ENCODE measurements around the gene APOC3.

DNA sequence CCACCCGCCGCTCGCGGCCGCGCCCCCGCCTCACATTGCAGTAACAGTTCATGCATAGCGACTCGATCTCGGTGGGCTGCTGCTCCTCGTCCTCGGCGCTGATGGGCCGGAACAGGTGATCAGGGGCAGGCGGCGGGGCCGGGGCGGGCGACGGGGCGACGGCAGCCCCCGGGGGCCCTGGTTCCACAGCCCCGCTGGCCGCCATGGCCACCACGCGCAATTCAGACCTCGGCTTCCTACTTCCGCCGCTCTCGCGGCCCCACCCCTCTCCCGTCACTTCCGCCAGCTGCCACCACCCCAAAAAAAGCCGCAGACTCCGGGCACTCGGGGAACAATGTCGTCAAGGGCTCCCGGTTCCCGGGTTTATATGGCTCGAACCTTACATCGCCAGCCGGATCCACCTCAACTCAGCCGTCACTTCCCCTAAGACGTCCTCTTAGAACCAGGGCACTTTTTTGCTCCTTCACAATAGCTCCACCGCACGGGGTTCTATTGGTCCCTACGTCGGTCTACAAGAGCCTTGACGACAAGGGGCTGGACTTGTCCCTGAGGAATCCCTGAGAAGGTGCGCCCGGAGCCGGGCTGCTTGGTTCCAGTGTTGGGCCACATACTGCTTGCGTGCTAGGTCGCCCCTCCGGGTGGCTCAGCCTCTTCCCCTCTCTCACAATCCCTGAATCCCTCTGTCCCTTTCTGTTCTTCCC is 41.8 kb upstream of the APOC3 start, which contains the start of gene ZPR1:
- TF ChIP-seq CTCF (conservative IDR thresholded peaks at IDR 0.05; ENCODE audit: low read depth, low read length), result no peak
- TF ChIP-seq MXI1 (IDR thresholded peaks at IDR 0.05; ENCODE audit: borderline replicate concordance, low read depth, low read length), result peak; percentile 91
